Keratinocyte (primary cell): ENCODE measurements around the gene HSF2.

ENCODE experiments used
- CTCF ChIP-seq, 3 experiments: IDR thresholded peaks in 1 of 3; conservative IDR thresholded peaks in 1 of 3; optimal IDR thresholded peaks in 1 of 3; 2 replicates in 2 of 3; 3 replicates in 1 of 3; pipeline versions ENCODE3 to v1.5.1; 2011; ENCODE audit warnings: low read length in 3 of 3, mild to moderate bottlenecking in 3 of 3, moderate library complexity in 2 of 3, control low read depth in 1 of 3, inconsistent platforms in 1 of 3; ENCODE audit not compliant: insufficient read depth in 2 of 3; ENCODE audit errors: extremely low read depth in 1 of 3
- EZH2 ChIP-seq: IDR thresholded peaks from one replicate; pipeline ENCODE4 v1.6.1; 2012; ENCODE audit warnings: inconsistent platforms, mild to moderate bottlenecking, low read length, moderate library complexity

GRCh38 chr6:122363769-122364483 is 35.5 kb upstream of the HSF2 start:
- TF ChIP-seq CTCF (optimal IDR thresholded peaks at IDR 0.05 in 1 of 3, IDR thresholded peaks at IDR 0.05 in 1 of 3, conservative IDR thresholded peaks at IDR 0.05 in 1 of 3; ENCODE audit: extremely low read depth in 1 of 3, insufficient read depth in 2 of 3, low read length in 3 of 3) = no peak
- TF ChIP-seq EZH2 = no peak
